ENCODE measurements around the gene THRB. TPM values are rescaled to one million over a fixed set of nuclear protein-coding genes. Genes with fewer than 3 reads are reported as not detected.

Gene THRB
- total RNA-seq, 1 donor from 2014 or later, result 4.7 TPM

DNA sequence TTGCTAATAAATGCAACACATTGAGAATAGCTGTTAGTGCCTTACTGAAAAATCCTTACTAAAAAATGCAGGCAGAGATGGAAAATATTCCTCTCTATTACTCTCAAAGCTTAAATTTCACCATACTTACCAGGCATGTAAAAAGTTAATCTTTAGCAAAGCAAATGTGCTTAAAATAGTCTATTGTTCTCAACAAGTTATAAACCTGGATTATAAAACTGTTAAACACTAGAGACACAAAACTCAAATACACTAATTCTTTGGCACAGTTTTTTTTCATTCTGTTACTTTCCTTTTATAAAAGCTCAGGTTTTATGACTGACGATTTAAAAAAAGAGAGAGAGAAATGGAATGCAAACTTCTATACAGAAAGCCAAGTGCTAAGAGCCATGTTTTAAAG is 119.8 kb downstream of the THRB start:
- no peak for ATAC-seq

DNA sequence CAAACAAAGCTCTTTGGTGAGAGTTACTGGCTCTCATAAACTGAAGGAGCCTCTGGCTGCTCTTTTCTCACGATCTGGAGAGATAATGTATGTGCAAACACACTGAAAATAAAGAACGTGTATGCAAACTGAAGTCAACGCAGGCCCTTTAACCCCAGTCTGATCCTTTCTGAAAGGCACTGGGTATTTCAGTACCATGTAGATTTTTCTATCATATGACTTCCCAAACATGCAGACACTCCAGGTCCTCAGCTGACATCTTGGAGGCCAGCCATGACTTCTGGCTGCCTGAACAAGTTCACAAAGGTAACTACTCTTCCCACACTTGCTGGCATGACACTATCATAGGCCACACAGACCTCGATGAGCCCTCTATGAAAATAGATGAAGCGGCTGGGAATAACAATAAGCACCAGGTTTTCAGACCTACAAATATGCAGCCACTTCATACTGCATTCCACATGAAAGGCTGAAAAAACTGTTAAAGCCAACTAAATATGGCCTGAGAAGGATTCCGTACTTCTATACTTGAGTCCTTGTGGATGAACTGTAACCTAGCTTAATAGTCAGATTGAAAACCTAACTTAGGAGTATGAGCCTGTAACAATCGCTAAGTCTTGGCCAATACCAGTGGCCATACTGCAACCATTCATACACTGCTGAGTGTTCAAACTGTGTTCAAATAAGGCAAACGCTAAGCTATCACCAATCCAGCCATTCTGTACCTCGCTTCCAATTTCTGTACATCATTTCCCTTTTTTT is 121.3 kb downstream of the THRB start:
- ATAC-seq, result no peak

DNA sequence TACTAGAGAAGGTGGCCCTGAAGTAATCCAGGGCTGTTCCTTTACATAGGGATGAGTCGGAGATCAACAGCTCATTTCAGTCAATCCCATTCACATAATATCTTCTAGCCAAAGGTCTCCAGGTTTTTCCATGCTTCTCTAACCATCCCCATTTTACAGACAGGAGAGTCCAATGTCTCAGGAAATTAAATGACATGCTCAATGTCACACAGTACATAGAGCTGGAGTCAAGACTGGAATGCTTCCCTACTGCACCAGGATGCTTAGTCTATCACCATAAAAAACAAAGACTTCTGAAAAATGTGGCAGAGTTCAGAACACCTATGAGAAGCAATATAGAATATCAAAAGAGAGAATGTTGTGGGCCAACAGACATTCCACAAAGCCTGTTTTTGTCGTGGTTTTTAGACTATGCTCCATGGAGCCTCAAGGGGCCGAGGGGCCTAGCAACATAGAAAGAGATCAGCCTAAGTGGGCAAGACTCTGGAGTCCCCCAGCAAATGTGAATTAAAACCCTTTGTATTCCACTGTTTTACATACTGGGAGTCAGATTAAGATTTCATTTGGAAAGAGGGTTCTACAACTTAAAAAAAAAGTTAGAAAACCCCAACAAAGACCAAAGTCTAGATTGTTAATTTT is 122.0 kb downstream of the THRB start:
- ATAC-seq, result no peak

DNA sequence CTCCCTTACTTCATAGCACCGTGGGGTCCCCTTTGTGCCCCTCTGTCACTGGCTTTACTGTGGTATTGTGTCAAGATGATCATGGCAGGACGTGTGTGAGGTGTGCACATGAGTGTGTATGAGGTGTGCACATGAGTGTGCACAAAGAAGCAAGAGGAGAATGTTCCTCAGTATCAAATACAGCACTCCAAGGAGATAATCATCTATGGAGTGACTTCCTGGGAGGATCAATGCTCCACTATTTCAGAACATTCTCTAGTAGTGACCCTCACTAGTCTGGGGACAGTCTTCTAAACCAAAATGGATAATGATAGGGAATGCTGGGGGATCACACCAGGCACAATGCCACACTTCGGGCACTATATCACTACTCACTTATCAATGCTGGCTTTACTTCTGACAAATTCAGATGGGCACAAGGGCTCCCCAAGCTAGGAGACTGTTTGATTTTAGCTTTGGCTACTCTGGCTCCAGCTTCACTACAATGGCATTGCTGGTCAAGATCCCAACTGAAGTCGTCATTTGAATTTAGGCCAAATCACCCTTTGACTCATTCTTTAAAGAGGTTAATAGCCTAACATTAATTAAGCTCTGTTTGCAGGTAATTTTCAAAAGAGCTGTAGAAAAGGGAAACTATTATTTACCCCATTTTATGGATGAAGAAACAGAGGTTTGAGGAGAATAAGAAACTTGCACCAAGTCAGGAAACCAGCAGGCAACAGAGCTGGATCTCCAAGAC is 124.1 kb downstream of the THRB start:
- no peak for ATAC-seq

DNA sequence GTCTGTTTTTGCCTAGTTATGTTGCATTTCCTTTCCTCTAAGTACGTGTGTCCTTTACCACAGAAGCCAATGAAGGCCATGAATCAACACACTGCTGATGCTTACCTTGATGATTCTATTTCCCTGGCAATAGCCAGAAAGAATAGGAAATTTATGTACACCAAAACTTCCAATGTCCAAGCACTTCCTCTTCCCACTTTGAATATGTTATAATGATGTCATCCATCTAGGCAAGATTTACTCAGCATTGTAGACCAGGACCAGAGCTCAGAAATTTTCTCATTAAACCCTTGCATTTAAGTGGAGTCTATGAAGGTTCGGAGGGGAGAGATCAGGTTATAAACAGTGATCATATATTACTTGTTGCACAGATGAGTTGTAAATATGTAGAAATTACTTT is 126.0 kb downstream of the THRB start:
- ATAC-seq, result no peak

DNA sequence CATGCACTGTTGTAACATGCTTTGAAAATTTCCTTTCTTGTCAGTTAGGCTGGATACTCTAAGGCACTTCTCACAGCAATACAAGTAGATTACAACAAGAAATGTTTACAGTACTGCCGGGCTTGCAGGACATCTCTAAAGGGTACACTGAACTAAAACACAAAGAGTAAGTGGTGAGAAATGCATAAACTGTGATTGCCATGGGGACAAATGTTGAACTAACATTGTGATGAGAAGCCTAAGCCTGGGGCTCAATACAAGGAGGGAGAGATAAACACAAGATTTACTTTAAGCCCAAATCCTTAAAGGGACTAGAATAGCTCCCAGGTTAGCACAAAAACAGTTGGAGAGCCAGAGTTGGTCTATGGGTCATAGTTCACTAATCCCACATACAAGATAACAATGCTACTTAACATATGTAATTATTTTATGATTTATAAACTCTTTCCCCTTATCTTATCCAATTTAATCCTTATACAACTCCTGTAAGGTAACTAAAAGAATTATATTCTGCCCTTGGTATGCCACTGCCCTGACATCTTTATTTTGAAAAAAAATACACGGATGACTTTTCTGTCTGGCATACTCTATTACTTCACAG is 126.9 kb downstream of the THRB start:
- ATAC-seq, result no peak

DNA sequence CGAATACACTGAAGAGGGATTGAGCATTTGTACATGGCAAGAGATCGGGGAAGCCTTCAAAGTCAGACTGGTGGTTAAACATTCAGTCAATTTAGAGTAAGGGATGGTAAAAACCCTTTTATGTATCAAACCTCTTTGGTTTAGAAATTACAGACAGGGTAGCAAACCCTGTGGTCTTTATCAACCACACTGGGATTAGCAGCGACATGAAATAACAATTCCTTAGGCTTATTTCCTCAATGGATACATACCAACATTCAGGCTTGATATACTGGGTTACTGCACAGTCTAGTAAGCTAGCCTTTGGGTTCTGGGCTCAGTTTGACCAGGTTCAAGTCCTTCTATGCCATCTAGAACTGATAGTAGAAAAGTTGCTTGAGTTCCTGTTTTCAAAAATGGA is 127.4 kb downstream of the THRB start:
- ATAC-seq, result no peak

DNA sequence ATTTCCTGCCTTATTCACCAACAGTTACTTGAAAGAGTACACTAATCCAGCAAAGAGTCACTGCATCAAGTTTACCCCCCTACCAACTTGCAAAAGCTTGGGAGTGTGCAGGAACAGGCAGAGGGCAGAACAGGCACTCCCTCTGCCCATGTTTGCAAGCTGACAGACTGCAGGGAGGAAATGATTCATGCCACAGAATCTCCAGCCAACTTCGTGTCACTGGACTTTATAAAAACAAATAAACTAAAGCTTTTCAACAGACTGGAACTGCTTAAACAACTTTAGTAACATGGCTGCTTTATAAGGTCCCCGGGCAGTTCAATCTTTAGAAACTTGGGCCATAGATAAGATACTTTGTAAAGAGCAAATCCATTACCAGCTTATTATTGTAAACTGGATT is 129.5 kb downstream of the THRB start:
- peak; percentile 99 for ATAC-seq

DNA sequence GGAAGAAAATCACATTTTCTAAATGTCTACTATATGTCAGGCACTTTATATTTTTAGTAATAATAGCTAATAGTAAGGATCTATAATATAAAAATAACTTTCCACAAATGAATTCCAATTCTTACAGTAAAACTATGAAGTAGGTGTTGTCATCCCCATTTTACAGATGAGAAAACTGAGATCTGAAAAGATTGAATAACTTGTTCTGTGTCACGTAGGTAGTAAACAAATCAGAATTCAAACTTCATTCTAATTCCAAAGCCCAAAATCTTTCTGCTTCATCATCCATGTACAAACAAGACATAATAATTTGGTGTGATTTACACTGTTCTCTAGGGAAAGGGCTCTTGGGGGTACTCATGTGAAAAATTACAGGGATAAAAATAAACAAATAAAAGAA is 130.3 kb downstream of the THRB start:
- no peak for ATAC-seq

DNA sequence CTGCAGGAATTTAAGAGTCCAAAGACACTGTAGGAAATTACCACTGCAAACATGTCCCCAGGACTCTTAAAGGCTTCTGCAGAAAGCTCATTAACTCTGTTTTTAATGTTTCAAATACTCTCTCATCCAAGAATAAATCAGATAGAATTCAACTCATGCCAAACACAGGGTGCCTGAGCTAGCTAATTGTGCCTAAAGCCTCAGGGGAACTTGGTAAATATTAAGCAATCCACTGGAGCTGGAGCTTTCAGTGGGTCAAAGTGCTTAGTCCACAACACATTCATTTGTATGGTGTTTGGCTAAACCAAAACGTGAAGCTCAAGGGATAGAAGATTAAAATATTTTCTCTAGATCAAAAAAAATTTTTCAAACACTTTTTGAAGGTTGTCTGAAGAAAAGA is 131.4 kb downstream of the THRB start:
- ATAC-seq, result no peak

DNA sequence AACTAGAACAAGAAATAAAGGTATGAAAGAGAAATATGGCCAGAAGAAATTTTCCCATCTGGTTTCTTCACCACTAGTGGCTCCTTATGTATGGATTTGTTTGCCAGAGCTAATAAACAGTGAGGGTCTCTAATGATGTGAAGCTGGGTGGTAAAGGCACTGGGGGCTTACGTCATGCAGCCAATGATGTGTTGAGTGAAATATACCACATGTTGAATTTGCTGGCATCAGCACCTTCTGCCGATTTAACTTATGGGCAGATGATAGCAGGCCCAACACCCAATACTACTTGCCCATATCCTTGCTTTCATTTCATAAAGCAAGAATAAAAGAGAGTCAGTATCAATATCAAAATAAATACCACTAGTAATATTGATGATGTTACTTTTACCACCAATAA is 133.0 kb downstream of the THRB start:
- ATAC-seq, result no peak

DNA sequence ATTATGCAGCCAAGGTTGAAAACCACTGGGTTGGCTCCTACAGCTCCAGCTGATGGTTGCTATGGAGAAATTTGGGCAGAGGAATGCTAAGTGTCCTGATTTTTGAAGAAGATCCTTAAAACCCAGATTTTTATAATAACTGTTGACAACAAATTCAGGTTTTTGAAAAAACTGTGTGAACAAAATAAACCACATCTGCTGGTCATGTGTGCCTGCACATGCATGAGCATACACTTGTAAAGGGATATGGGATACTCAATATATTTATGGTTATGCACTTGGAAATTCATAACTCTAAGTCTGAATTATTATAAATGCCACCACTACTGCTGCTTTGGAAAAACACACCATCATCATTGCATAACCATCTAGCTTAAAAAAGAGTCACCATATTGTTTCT is 133.7 kb downstream of the THRB start:
- ATAC-seq, result no peak

DNA sequence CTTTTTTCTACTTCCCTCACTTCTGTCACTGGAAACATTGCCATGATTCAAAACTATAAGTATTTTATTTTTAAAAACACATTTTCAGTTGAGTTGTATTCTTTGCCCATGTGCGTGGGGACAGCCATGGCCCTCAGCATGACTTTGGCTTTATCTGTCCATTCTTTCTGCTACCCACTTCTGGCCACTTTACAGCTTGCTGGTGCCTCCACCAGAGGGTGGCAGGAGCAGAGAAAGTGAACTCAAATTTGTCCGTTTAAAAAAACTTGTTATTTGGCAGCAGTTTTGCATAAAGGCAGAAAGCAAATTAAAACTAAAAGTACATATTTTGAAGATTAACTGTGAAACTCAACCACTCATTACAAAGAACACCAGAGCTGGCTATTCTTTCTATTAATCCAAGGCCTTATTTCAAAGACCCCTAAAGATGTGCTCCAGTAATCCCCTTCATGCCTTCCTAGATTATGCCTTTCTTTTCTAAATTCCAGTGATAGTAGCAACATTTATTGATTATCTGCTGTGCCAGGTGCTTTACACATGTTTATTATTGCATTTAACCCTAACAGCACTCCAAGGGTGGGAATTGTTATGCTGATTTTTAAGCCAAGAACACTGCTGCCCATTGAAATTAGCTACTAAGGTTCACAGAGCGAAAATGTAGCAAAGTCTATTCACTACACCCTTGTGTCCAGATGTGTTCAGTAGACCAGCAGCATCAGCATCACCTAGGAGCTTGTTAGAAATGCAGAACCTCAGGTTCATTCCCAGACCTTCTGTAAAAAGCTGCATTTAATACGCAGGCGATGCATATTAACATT is 134.8 kb downstream of the THRB start:
- ATAC-seq, result no peak

DNA sequence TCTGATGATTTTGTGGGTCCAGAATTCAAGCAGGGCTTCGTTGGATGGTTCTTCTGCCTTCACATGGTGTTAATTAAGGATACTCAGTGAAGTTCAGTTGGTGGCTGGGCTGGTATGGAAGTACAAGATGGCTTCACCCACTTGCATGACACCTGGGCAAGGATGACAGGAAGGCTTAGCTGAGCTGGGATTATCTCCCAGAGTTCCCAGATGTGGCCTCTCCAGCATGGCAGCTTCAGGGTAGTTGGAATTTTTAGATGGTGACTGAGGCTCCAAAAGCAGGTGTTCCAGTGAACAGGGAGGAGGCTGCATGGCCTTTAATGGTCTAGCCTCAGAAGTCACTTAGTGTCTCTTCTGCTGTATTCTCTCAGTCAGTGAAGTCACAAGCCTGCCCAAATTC is 135.5 kb downstream of the THRB start:
- no peak for ATAC-seq

DNA sequence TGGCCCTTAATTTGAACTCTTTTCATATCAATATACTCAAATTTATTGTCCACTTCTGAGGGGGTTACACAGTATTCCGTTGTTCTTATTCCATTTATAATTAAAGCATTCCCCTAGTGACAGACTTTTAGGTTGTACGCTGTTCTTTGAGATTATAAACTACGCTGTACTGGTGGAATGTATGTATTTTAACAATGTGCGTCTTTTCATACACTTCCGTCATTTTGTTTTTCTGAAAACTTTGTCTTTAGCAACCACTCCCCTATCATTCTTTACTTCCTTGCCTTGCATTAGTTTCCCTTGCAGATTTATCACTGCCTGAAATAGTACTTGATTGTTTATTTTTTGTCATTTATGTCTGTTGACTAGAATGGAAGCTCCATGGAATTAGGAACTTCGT is 137.0 kb downstream of the THRB start:
- ATAC-seq, result no peak

DNA sequence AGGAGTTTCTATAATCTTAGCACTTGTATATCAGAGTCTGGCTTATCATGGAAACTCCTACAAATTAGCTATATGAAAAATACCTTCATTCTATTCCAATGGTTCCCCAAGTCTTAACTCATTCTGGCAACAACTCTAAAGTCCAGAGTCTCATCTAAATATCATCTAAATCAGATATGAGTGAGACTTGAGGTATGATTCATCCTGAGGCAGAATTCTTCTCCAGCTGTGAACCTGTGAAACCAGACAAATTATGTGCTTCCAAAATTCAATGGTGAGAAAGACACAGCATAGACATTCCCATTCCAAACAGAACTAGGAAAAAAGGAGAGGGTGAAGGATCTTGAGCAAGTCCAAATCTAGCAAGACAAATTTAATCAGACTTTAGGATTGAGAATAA is 138.8 kb downstream of the THRB start:
- ATAC-seq, result no peak

DNA sequence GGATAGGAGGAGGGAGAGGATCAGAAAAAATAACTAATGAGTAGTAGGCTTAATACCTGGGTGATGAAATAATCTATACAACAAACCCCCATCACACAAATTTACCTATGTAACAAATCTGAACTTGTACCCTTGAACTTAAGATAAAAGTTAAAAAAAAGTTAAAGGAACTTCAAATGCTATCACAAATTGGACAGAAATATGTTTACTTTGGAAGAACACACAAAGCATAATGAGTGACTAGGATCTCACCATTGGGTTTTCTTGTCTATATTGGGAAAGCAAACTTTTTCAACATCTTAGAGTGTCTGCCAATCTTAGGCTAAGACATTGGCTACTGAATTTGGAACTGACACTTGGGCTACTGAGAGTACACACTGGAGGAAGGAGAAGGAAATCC is 140.4 kb downstream of the THRB start:
- no peak for ATAC-seq

DNA sequence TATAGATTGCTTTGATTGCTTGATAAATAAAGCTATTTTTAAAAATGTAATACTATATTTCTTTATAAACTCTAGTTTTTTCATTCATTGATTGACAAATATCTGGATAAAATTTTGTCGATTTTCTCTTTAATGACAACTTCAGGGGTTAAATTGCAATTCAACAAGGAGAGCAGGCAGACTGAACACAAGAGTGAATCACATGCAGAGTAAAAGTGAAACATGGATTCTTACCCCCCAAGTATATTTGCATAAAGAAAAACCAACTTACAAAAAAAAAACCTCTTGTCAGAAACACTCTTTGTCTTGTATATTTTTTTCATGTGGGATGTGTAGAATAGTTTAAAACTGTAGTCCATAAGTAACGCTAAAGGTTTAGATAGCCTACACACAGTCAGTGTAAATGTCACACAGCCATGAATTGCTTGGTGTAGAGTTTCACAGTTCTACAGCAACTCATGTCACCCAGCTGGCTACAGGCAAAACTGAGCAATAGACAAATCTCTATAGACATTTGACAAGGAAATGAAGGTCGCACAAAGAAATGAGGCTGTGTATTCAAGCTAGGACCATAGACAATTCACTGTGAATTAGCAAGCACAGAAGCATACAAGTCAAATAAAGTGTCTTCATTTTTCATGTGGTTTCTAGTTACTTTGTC is 141.6 kb downstream of the THRB start:
- ATAC-seq, result no peak

DNA sequence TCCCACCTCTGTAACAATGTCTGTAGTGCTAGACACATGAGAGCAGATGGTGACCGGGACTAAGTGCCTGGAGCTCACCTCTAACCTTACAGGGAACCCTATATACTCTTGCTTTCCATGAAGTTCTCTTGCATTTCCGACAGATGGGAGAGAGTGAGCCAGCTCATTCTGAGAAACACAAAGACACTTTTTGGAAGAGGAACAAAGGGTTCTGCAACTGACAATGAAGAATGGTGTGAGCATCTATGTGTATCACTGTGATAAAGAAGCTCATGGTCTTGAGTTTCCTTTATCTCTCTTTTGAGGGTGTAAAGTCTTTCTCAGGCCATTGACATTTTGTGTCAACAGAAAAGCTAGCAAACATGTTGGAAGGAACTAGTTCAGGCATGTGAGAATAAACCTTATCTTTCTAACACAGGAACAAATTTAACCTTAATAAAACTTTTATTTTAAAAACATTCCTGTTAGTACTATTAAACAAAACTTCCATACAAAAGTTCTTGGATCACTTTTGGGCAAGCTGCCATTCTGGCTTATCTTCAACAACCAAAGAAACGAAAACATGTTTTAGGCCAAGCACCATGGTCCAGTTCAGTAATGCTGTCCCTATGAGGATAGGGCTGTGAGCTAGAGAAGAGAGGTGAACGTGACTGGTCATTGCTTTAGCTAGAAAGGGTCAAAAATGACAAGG is 142.7 kb downstream of the THRB start:
- ATAC-seq, result no peak

DNA sequence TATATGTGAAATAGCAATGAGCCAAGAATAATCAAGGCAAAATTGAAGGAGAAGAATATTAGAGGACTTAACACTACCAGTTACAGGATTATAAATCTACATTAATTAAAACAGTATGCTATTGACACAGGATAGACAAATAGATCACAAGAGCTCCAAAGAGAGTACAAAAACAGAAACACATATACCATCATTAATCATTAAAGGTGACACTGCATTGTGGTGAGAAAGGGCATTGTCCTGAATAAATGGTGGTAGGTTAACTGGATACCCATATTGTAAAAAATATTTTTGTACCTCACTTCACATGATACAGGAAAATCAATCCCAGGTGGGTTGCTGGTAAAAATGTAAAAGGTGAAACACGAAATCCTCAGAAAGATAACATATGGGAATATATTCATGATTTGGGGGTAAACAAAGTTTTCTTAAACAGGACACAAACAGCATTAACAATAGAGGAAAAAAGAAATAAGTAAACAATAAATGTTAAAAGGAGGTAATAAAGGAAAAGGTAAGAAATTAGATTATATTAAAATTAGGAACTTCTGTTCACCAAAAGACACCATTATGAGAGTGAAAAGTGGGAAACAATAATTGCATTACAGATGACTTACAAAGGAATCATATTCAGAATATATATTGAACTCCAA is 145.2 kb downstream of the THRB start:
- ATAC-seq, result no peak

DNA sequence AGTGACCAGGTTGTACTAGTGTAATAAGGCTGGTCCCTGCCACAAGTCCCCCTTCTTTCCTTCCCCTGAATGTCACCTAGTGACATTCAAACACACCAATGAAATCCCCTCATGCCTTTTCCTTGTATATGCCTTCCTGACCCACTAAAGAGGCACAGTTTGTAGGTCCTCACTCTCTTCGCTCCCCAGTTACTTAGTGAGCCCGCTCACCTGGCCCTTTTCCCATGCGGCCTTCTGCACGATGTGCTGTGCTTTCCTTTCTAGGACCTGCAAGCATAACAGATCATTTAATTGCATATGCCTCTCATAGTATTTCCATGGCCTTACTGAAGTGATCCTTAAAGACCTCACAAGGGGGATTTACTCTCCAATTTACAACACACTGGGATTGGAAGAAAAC is 146.3 kb downstream of the THRB start:
- no peak for ATAC-seq

All from esophagus mucosa (tissue), 1 donor.